D341Med (cell line): ENCODE results near the gene FN1.
A peak's percentile ranks its signal among the peaks of the same experiment; 100 is the strongest.

Experiments used
- DNase-seq: peaks from one replicate; pipeline ENCODE4 v3.0.0; 2012; ENCODE audit warnings: low spot score

FN1 gene

GRCh38 chr2:215407061-215407460 lies 28.8 kb downstream of the FN1 start:
- no peak for DNase-seq

DNA sequence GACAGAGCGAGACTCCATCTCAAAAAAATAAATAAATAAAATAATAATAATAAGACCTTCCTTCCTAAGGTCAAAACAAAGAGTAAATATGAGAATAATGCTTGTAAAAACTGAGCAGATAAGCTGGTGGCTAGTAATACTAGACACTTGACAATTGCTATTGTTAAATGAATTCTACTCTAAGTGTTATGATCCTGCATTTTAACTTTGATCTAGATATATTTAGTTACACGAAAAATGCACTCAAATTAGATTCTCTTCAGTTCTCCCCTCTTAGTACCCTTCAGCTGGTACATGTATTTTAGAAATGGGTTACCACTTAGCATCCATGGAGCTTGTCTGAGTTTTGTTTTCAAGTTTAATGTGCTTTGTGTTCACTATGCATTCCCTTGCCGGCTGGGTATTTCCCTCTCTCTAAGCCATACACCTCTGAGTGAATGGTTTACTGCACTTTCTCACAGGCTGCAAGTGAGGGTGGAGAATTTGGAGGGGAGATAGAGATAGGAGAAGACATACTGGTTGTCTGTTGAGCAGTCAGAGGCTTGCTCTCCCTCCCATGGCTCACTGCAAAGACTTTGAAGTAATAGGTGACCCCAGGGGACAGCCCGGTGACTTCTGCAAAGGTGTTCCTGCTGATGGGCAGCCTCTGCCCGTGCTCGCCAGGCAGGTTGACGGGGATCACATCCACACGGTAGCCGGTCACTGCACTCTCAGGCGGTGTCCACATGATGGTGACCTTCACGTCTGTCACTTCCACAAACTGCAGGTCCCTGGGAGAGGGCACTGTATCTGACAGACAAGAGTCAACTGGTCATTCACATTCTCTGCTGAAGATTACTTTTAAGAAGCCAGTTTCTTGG lies 29.9 kb downstream of the FN1 start:
- DNase-seq = no peak

GRCh38 chr2:215404348-215405012 lies 31.4 kb downstream of the FN1 start:
- DNase-seq = no peak

DNA sequence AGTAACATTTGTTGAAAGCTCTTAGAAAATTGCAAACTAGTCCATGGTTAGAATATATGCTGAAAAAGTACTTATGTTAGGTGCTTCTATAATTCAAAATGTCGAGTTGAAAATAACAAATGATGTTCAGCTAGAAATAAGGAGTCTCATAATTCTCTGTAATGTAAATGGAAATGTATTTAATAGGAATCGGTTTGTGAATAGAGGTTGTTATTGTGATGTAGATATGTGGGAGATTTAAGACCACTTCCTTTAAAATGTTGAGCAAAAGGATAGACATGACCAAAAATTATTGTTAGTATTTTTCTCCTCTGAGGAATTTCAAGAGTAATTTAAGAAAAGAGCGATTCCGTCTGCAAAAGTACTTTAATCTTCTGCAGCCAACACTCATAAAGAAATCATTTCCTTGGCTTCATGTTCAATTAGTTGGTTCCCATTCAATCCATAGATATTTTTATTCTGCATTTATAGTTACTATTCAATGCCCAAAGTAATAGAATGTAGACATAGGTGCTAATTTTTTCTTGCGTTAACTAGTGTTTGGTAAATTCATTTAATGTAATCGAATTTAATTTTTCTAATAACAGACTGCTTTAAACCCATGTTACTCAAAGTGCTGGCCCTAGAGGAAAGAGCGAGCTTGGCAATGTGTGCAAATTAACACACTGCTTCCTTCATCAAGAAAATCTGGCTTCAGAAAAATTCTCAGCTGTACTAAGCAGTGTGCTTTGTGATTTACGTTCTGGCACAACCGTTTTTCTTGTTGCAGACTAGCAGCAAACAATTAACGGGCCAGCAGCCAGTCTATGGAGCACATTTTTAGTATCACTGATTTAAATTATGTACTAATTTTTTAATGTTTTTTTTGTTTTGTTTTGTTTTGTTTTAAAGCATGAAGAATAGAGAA lies 32.2 kb downstream of the FN1 start:
- DNase-seq = no peak

DNA sequence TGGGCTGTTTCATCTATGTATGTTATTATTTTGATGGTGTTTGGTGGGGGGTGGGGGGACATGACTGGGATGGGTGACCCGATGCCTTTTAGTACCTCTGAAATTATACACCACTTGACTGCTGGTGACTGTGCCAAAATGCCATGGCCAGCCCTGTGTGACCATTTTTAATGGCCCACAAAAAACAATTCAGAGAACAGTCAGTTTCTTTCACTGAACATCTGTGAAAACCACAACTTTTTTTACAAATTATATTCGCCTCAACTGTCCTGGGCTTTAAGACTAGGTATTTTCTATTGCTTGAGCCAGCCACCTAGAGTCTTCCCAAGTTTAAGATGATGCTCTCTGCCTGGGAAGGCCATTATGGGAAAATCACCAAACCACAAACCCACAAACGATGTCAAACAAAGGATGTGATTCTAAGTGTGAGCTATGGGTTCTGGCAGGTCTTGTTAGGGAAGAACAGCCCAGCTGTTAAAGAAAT lies 33.9 kb downstream of the FN1 start:
- DNase-seq = no peak

DNA sequence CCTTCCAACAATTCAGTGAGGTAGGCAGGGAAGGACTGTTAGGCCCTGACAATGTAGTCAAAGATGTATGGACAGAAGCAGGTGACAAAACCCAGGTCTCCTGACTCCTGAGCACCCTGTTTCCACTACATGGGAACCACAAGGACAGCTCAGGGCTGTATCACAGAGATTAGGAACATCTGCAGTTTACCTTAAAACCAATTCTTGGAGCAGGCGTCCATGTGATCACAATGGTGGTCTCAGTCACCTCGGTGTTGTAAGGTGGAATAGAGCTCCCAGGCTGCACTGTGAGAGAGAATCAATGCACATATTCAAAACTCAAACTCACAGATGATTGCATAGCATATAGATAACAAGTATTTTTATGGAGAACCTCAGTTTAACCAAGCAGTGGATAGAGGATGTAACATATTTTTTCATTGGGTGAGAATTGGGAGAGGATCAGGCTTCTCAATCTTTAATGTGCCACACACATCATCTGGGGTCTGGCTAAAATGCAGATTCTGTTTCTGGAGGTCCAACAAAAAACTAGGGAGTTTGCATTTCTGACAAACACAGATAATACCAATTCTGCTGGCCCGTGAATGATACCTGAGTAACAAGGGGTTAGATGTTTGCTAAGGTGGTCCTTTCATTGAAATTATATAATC lies 36.7 kb downstream of the FN1 start:
- no peak for DNase-seq

GRCh38 chr2:215397632-215398341 lies 38.1 kb downstream of the FN1 start:
- no peak for DNase-seq

GRCh38 chr2:215396595-215397313 lies 39.1 kb downstream of the FN1 start:
- DNase-seq = no peak

GRCh38 chr2:215395687-215396460 lies 40.0 kb downstream of the FN1 start:
- no peak for DNase-seq

- peak; percentile 30 for DNase-seq
These were observed 41.6 kb downstream of the FN1 start for GRCh38 chr2:215394102-215394805.

DNA sequence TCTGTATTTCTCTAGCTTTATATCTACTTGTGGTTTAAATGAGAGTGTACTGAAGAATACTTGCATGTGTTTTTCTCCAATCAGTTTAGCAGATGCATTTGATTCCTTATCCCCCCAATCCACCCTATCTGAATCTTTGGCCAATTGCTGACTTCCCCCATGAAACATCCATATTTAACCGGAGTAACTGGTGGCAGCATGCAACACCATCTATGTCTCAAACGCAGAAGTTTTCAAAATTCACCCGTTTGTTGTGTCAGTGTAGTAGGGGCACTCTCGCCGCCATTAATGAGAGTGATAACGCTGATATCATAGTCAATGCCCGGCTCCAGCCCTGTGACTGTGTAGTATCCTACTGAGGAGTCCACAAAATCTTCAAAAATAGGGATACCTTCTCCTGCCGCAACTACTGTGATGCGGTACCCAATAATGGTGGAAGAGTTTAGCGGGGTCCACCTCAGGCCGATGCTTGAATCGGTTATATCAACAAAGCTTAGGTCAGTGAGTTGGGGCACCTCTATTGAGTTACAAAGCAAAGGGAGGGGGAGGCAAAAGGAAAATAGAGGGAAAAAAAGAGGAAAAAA lies 43.1 kb downstream of the FN1 start:
- DNase-seq = no peak

DNA sequence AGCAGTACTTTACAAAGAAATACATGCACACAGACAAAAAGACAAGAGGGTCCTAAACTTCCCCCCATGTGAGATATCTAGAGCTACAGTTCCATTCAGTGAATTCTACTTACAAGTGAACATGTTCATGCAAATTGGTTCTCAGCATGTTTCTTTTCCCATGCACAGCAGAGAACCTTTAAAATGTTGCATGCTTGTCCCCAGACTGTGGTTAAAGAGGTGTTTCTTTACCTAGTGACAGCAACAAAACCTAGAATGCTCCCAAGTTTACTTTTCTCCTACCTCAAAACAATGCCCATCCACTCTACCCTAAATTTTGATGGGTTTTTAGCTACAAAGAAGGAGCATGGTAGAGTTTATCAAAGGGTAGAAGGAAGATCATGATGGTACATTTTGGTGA lies 43.7 kb downstream of the FN1 start:
- no peak for DNase-seq

- no peak for DNase-seq
These were observed 44.3 kb downstream of the FN1 start for GRCh38 chr2:215391531-215391930.

DNA sequence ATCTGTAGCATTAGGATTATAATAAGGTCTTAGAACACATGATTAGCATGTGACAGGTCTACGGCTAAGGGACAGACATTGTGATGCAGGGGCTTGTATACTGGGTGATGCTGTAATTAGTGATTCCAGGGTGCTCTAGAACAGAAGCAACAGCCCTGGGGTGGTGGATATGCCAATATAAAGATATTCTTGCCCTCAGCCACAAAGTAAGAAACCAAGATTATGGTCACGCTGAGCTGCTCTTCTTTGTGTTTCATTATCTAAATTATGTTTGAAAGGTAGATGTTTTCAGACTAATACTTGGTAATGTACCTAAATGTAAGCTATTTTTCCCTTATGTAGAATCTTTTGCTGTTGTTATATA lies 45.3 kb downstream of the FN1 start:
- DNase-seq = no peak

- DNase-seq = no peak
These were observed 47.7 kb downstream of the FN1 start for GRCh38 chr2:215388002-215388728.

GRCh38 chr2:215386566-215386965 lies 49.3 kb downstream of the FN1 start:
- no peak for DNase-seq

- DNase-seq = no peak
These were observed 51.2 kb downstream of the FN1 start for GRCh38 chr2:215384710-215385109.

GRCh38 chr2:215383652-215384279 lies 52.1 kb downstream of the FN1 start:
- DNase-seq = no peak
